HG02759 (cell line): Measurements from ENCODE around the gene OCA2.
"Not testable (repeated sequence)": the region's sequence is repeated elsewhere in the genome, so short reads cannot be mapped to it uniquely, and the experiment has no call there.

Experiments
- ATAC-seq: cut with Tn5 transposase; IDR thresholded peaks from one replicate; pipeline ENCODE4 v1.9.1; 2021; ENCODE audit warnings: mild to moderate bottlenecking, moderate library complexity; ENCODE audit not compliant: unreplicated experiment

Gene OCA2

GRCh38 chr15:28026221-28026620, 72.9 kb downstream of the OCA2 start:
- no peak for ATAC-seq

GRCh38 chr15:28025413-28025812, 73.7 kb downstream of the OCA2 start:
- ATAC-seq = no peak

GRCh38 chr15:28024889-28025250, 74.2 kb downstream of the OCA2 start:
- ATAC-seq = no peak

GRCh38 chr15:28023933-28024888, 74.9 kb downstream of the OCA2 start:
- no peak for ATAC-seq

- ATAC-seq = no peak
These were observed 75.7 kb downstream of the OCA2 start for GRCh38 chr15:28023422-28023821.

- ATAC-seq = no peak
These were observed 76.2 kb downstream of the OCA2 start for GRCh38 chr15:28022961-28023360.

GRCh38 chr15:28022181-28022580, 76.9 kb downstream of the OCA2 start:
- no peak for ATAC-seq

- no peak for ATAC-seq
These were observed 77.7 kb downstream of the OCA2 start for GRCh38 chr15:28021281-28022039.

- ATAC-seq = no peak
These were observed 78.5 kb downstream of the OCA2 start for GRCh38 chr15:28020644-28021043.

GRCh38 chr15:28019594-28020309, 79.4 kb downstream of the OCA2 start:
- no peak for ATAC-seq

- ATAC-seq = no peak
These were observed 80.6 kb downstream of the OCA2 start for GRCh38 chr15:28018291-28019044.

- ATAC-seq = no peak
These were observed 81.6 kb downstream of the OCA2 start for GRCh38 chr15:28017423-28017924.

- no peak for ATAC-seq
These were observed 83.3 kb downstream of the OCA2 start for GRCh38 chr15:28015855-28016254.

- ATAC-seq = no peak
These were observed 84.4 kb downstream of the OCA2 start for GRCh38 chr15:28014623-28015200.

GRCh38 chr15:28013976-28014375, 85.1 kb downstream of the OCA2 start:
- ATAC-seq = no peak

- no peak for ATAC-seq
These were observed 85.6 kb downstream of the OCA2 start for GRCh38 chr15:28013480-28013879.

- no peak for ATAC-seq
These were observed 86.9 kb downstream of the OCA2 start for GRCh38 chr15:28012231-28012630.

- not testable (repeated sequence) for ATAC-seq
These were observed 90.9 kb downstream of the OCA2 start for GRCh38 chr15:28008175-28008574.

GRCh38 chr15:28006116-28006905, 92.8 kb downstream of the OCA2 start:
- no peak for ATAC-seq
